HepG2 (cell line): Measurements from ENCODE around the gene TRABD. TPM values are rescaled to one million over a fixed set of nuclear protein-coding genes. Genes with fewer than 3 reads are reported as not detected.

Experiments
- ADNP ChIP-seq: sonication (generic); formaldehyde crosslinking; IDR thresholded peaks from 2 replicates; pipeline ENCODE4 v1.4.0; 2020; ENCODE audit warnings: missing genetic modification reagents
- IKZF4 ChIP-seq: sonication (generic); formaldehyde crosslinking; IDR thresholded peaks from 2 replicates; pipeline ENCODE4 v1.5.1; 2020; ENCODE audit warnings: borderline replicate concordance, mild to moderate bottlenecking, low read depth, missing genetic modification reagents; ENCODE audit errors: not compliant biosample characterization
- MIER2 ChIP-seq: IDR thresholded peaks from 2 replicates; pipeline ENCODE4 v1.6.1; 2016; ENCODE audit warnings: missing biosample characterization, missing genetic modification reagents
- NFE2L1 ChIP-seq: sonication (generic); formaldehyde crosslinking; IDR thresholded peaks from 2 replicates; pipeline ENCODE4 v1.4.0; 2020; ENCODE audit warnings: missing genetic modification reagents, mild to moderate bottlenecking, borderline replicate concordance
- NFKB2 ChIP-seq: sonication (generic); formaldehyde crosslinking; IDR thresholded peaks from 2 replicates; pipeline ENCODE4 v1.4.0; 2020; ENCODE audit warnings: missing genetic modification reagents, borderline replicate concordance
- REPIN1 ChIP-seq: sonication (generic); formaldehyde crosslinking; IDR thresholded peaks from 2 replicates; pipeline ENCODE4 v1.8.0; 2022; ENCODE audit warnings: missing genetic modification reagents, low read depth, mild to moderate bottlenecking, borderline replicate concordance
- SALL2 ChIP-seq: sonication (generic); formaldehyde crosslinking; IDR thresholded peaks from 2 replicates; pipeline ENCODE4 v1.8.1; 2023; ENCODE audit warnings: mild to moderate bottlenecking, missing genetic modification reagents, inconsistent platforms
- SCMH1 ChIP-seq: sonication (generic); formaldehyde crosslinking; IDR thresholded peaks from 2 replicates; pipeline ENCODE4 v1.9.0; 2021; ENCODE audit warnings: missing genetic modification reagents, mild to moderate bottlenecking, borderline replicate concordance
- SMYD3 ChIP-seq: sonication (generic); formaldehyde crosslinking; IDR thresholded peaks from 2 replicates; pipeline ENCODE4 v1.8.1; 2023; ENCODE audit warnings: mild to moderate bottlenecking, missing genetic modification reagents
- SPEN ChIP-seq: sonication (generic); formaldehyde crosslinking; IDR thresholded peaks from 2 replicates; pipeline ENCODE4 v1.5.1; 2020; ENCODE audit warnings: low read depth, mild to moderate bottlenecking, missing genetic modification reagents
- TAF15 ChIP-seq: fragments of 200-400 bp; formaldehyde crosslinking; IDR thresholded peaks from one replicate; pipeline ENCODE4 v1.6.1; 2018; ENCODE audit warnings: mild to moderate bottlenecking, low read depth, low read length; ENCODE audit not compliant: poor library complexity, severe bottlenecking
- TARDBP ChIP-seq: sonication (generic); formaldehyde crosslinking; IDR thresholded peaks from 2 replicates; pipeline ENCODE4 v1.8.0; 2022; ENCODE audit warnings: mild to moderate bottlenecking, missing genetic modification reagents
- TSC22D2 ChIP-seq: sonication (generic); formaldehyde crosslinking; IDR thresholded peaks from 2 replicates; pipeline ENCODE4 v1.5.1; 2020; ENCODE audit warnings: missing genetic modification reagents, mild to moderate bottlenecking, borderline replicate concordance
- ZMYM4 ChIP-seq: sonication (generic); formaldehyde crosslinking; IDR thresholded peaks from 2 replicates; pipeline ENCODE4 v1.8.1; 2023; ENCODE audit warnings: mild to moderate bottlenecking, missing genetic modification reagents
- ZNF879 ChIP-seq: sonication (generic); formaldehyde crosslinking; IDR thresholded peaks from 2 replicates; pipeline ENCODE4 v1.8.1; 2023; ENCODE audit warnings: missing genetic modification reagents
- polyA plus RNA-seq, 8 experiments: library from polyadenylated mRNA; depleted of rRNA in 3 of 8; stranded (reverse) in 7 of 8; unstranded in 1 of 8; fragments of >200 nt; fragmentation: Illumina TruSeq in 4 of 8; extraction: Trizol in 4 of 8; gene quantifications; 2 replicates each; pipeline versions ENCODE4 v1.2.1 to v1.2.3, GENCODE V29; 2011 to 2016; ENCODE audit warnings: low read depth in 4 of 8, missing spikeins in 1 of 8, mixed read lengths in 1 of 8; ENCODE audit not compliant: insufficient read depth in 1 of 8
- total RNA-seq, 5 experiments: library from RNA; depleted of rRNA; stranded (reverse); fragments of >200 nt; fragmentation: Illumina TruSeq; extraction: Trizol; gene quantifications; 2 replicates each; pipeline ENCODE4 v1.2.3, GENCODE V29; 2016; ENCODE audit warnings: low read depth in 1 of 5
- TF ChIP-seq, protein P1 (sequence below): sonication (generic); formaldehyde crosslinking; IDR thresholded peaks from 2 replicates; pipeline ENCODE4 v1.5.0; 2020; ENCODE audit warnings: missing genetic modification reagents
- TF ChIP-seq, protein P2 (sequence below): sonication (generic); formaldehyde crosslinking; IDR thresholded peaks from 2 replicates; pipeline ENCODE4 v1.8.1; 2023; ENCODE audit warnings: mild to moderate bottlenecking, moderate library complexity, missing genetic modification reagents
- TF ChIP-seq, protein P3 (sequence below): sonication (generic); formaldehyde crosslinking; IDR thresholded peaks from 2 replicates; pipeline ENCODE4 v1.9.0; 2022; ENCODE audit warnings: missing genetic modification reagents, mild to moderate bottlenecking, borderline replicate concordance
- TF ChIP-seq, protein P4 (sequence below): sonication (generic); formaldehyde crosslinking; IDR thresholded peaks from 2 replicates; pipeline ENCODE4 v1.8.0; 2022; ENCODE audit warnings: missing genetic modification reagents, mild to moderate bottlenecking, inconsistent platforms, borderline replicate concordance
- TF ChIP-seq, protein P5 (sequence below): sonication (generic); formaldehyde crosslinking; IDR thresholded peaks from 2 replicates; pipeline ENCODE4 v1.4.0; 2020; ENCODE audit warnings: missing genetic modification reagents

The TRABD gene
- total and polyA plus RNA-seq, 2 of the 13 experiments (the other 11 are each of a cell fraction or from before 2014, with no cell fraction given), result 21.5 to 28.9 TPM

DNA sequence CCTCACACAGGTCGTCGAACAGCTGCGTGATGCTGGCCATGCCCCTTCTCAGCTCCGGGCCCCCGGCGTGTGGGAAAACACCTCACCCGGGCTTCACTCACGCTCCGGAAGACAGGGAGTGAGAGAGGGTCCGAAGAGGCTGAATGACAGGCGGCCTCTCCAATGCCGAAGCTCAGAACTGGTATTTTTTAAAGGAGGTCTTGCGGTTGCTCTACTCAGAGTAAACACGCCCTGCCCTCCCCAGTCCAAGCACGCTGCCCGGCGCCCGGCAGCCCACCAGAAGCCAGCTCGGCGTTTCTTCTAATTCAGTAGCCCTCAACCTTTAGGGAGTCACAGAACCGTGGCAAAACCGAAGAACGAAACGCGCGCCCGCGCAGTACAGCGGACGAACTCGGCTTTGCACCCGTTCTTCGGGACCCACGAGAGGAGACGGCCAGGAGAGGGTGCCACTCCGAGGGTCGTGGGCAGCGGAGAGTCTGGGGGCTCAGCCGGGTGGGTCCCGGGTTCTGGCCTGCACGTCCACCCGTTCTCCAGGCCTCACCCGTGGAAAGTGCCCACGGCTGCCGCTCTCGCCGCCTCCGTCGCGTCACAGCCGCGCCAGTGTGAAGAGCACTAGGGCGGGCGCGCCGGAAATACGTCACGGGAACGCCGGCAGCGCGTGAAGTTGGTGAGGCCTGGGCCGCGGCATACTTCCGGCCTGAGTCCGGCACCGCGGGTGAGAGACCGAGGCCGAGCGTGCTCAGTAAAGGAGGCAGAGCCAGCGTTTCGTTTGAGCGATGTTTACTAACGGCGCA, 58.9 kb downstream of the TRABD start, which contains the start of gene TUBGCP6 (continued):
- peak; percentile 99 for TF ChIP-seq SPEN (CRISPR knock-in tag)
- no peak for TF ChIP-seq SCMH1 (CRISPR knock-in tag)
- TF ChIP-seq NFE2L1, result peak; percentile 59; the same call in 1 of the 2 replicates
- TF ChIP-seq, protein P1, sequence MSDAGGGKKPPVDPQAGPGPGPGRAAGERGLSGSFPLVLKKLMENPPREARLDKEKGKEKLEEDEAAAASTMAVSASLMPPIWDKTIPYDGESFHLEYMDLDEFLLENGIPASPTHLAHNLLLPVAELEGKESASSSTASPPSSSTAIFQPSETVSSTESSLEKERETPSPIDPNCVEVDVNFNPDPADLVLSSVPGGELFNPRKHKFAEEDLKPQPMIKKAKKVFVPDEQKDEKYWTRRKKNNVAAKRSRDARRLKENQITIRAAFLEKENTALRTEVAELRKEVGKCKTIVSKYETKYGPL (CRISPR knock-in tag), result no peak
- TF ChIP-seq, protein P2, sequence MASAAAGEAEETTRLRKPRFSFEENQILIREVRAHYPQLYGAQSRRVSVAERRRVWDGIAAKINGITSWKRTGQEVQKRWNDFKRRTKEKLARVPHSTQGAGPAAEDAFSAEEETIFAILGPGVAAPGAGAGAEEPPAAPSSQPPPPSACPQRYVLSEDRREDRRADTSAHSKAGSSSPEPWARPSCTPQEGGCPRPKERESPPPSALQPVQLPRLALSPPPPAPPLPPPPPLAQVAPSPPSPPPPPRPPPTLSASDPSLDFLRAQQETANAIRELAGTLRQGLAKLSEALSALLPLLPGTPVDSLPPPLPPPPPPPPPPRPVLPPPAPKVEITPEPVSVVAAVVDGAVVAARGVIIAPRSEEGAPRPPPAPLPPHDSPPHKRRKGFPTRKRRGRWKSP (CRISPR knock-in tag), result peak; percentile 22; the same call in 1 of the 2 replicates
- 0 out of 2 replicates have a peak, but pooled peaks have one; percentile 18 for TF ChIP-seq MIER2 (CRISPR knock-in tag)
- TF ChIP-seq, protein P3, sequence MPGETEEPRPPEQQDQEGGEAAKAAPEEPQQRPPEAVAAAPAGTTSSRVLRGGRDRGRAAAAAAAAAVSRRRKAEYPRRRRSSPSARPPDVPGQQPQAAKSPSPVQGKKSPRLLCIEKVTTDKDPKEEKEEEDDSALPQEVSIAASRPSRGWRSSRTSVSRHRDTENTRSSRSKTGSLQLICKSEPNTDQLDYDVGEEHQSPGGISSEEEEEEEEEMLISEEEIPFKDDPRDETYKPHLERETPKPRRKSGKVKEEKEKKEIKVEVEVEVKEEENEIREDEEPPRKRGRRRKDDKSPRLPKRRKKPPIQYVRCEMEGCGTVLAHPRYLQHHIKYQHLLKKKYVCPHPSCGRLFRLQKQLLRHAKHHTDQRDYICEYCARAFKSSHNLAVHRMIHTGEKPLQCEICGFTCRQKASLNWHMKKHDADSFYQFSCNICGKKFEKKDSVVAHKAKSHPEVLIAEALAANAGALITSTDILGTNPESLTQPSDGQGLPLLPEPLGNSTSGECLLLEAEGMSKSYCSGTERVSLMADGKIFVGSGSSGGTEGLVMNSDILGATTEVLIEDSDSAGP (CRISPR knock-in tag), result peak; percentile 87
- TF ChIP-seq, protein P4, sequence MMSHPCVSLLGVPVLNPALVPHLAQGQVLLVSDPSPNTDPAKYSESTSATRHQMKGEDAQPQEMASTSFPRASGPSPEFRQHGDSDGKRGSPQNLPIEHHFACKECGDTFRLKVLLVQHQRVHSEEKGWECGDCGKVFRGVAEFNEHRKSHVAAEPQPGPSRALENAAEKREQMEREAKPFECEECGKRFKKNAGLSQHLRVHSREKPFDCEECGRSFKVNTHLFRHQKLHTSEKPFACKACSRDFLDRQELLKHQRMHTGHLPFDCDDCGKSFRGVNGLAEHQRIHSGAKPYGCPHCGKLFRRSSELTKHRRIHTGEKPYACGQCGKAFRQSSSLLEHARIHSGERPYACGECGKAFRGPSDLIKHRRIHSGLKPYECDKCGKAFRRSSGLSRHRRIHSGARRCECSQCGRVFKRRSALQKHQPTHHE, result 0 out of 2 replicates have a peak, but pooled peaks have one; percentile 45
- peak; percentile 81 for TF ChIP-seq IKZF4 (CRISPR knock-in tag)
- peak; percentile 19 for TF ChIP-seq TAF15
- TF ChIP-seq TSC22D2 (CRISPR knock-in tag), result peak; percentile 93
- peak; percentile 85 for TF ChIP-seq TARDBP
- TF ChIP-seq ZNF879 (CRISPR knock-in tag), result peak; percentile 94
- TF ChIP-seq ADNP (CRISPR knock-in tag), result no peak
- TF ChIP-seq SMYD3 (CRISPR knock-in tag), result no peak; the same call in 1 of the 2 replicates
- TF ChIP-seq NFKB2, result peak; percentile 86
- TF ChIP-seq ZMYM4 (CRISPR knock-in tag), result peak; percentile 69; the same call in 1 of the 2 replicates
- peak; percentile 71; the same call in 1 of the 2 replicates for TF ChIP-seq SALL2 (CRISPR knock-in tag)
- TF ChIP-seq, protein P5, sequence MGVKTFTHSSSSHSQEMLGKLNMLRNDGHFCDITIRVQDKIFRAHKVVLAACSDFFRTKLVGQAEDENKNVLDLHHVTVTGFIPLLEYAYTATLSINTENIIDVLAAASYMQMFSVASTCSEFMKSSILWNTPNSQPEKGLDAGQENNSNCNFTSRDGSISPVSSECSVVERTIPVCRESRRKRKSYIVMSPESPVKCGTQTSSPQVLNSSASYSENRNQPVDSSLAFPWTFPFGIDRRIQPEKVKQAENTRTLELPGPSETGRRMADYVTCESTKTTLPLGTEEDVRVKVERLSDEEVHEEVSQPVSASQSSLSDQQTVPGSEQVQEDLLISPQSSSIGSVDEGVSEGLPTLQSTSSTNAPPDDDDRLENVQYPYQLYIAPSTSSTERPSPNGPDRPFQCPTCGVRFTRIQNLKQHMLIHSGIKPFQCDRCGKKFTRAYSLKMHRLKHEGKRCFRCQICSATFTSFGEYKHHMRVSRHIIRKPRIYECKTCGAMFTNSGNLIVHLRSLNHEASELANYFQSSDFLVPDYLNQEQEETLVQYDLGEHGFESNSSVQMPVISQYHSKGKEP (CRISPR knock-in tag), result 0 out of 2 replicates have a peak, but pooled peaks have one; percentile 24
- peak; percentile 73; the same call in 1 of the 2 replicates for TF ChIP-seq REPIN1 (CRISPR knock-in tag)
